OCI-LY3 (cell line): Measurements from ENCODE around the gene RAD23A.

ENCODE experiments used
- H2AFZ ChIP-seq: fragments of 200-600, 300-600 bp; shearing (Covaris generic); 2 replicates; pipeline ENCODE4 v1.6.0; 2014; ENCODE audit warnings: antibody characterized with exemption, low read depth, low read length
- H3K27ac ChIP-seq: fragments of 200-600, 300-600 bp; sonication (generic); 2 replicates; pipeline ENCODE4 v1.5.1; 2014; ENCODE audit warnings: mild to moderate bottlenecking, low read length, moderate library complexity, mixed read lengths
- H3K27me3 ChIP-seq: fragments of 200-600, 300-600 bp; sonication (generic); 2 replicates; pipeline ENCODE4 v1.6.1; 2014; ENCODE audit warnings: low read depth, low read length, mixed read lengths
- H3K36me3 ChIP-seq: fragments of 200-600, 300-600 bp; sonication (generic); replicated peaks from 2 replicates; pipeline ENCODE3; 2014; ENCODE audit warnings: low read depth, low read length, mixed read lengths
- H3K4me1 ChIP-seq: fragments of 300-600, 200-600 bp; sonication (generic); 2 replicates; pipeline ENCODE4 v1.6.1; 2014; ENCODE audit warnings: low read length, mixed read lengths
- H3K4me2 ChIP-seq: fragments of 200-600, 300-600 bp; sonication (generic); 2 replicates; pipeline ENCODE4 v1.6.1; 2014; ENCODE audit warnings: low read length, mixed read lengths
- H3K4me3 ChIP-seq: fragments of 300-600, 200-600 bp; sonication (generic); 2 replicates; pipeline ENCODE4 v1.5.1; 2014; ENCODE audit warnings: antibody characterized with exemption, mild to moderate bottlenecking, low read length, moderate library complexity
- H3K79me2 ChIP-seq: fragments of 300-600, 200-600 bp; shearing (Covaris generic); 2 replicates; pipeline ENCODE4 v1.6.1; 2014; ENCODE audit warnings: mild to moderate bottlenecking, low read length, mixed read lengths
- H3K9ac ChIP-seq: fragments of 300-600, 200-600 bp; shearing (Covaris generic); 2 replicates; pipeline ENCODE4 v1.6.0; 2014; ENCODE audit warnings: mild to moderate bottlenecking, low read length, moderate library complexity
- H3K9me3 ChIP-seq: fragments of 200-600, 300-600 bp; shearing (Covaris generic); 2 replicates; pipeline ENCODE4 v1.6.1; 2014; ENCODE audit warnings: low read length, mixed read lengths; ENCODE audit not compliant: insufficient read depth
- H4K20me1 ChIP-seq: fragments of 200-600, 300-600 bp; sonication (generic); 2 replicates; pipeline ENCODE4 v1.6.1; 2016; ENCODE audit warnings: low read length, mixed read lengths; ENCODE audit not compliant: insufficient read depth
- CTCF ChIP-seq: fragments of 200-600, 300-600 bp; sonication (generic); IDR thresholded peaks from 2 replicates; pipeline ENCODE4 v1.5.1; 2014; ENCODE audit warnings: antibody characterized with exemption, low read length, low read depth
- EZH2phosphoT487 ChIP-seq: fragments of 200-600 bp; shearing (Covaris generic); IDR thresholded peaks from 2 replicates; pipeline ENCODE4 v1.6.1; 2018; ENCODE audit warnings: antibody characterized with exemption, mixed run types, low read depth

RAD23A gene

GRCh38 chr19:13003081-13003480, 57.4 kb downstream of the RAD23A start:
- H3K4me2 ChIP-seq = no peak overlapping the region
- H3K9ac ChIP-seq = no peak overlapping the region
- H3K27ac ChIP-seq = no peak overlapping the region

More at GRCh38 chr19:13003081-13003480, 57.4 kb downstream of the RAD23A start:
- H3K27me3 ChIP-seq = no peaks in the 10 kb centered on the region
- no peaks in the 10 kb centered on the region for H3K4me1 ChIP-seq
- no peak for TF ChIP-seq CTCF
- no peak for TF ChIP-seq EZH2phosphoT487
- H3K4me3 ChIP-seq = no peak overlapping the region
- H3K9me3 ChIP-seq = no peaks in the 10 kb centered on the region
- no peaks in the 10 kb centered on the region for H3K36me3 ChIP-seq
- H4K20me1 ChIP-seq = no peaks in the 10 kb centered on the region
- no peaks in the 10 kb centered on the region for H3K79me2 ChIP-seq
- H2AFZ ChIP-seq = no peak overlapping the region
